Endothelial cell of umbilical vein (primary cell): Measurements from ENCODE around the gene DRAM1. TPM values are rescaled to one million over a fixed set of nuclear protein-coding genes. Genes with fewer than 3 reads are reported as not detected.

ENCODE experiments used
- BruUV-seq: library from RNA; stranded (reverse); fragments of 400-500 nt; replicated peaks from 2 replicates; lab custom pipeline; 2021; lab: Mats Ljungman, UMichigan
- CTCF ChIA-PET: fragments of 300-600, 350-600 bp; sonication (Branson Sonifier 250); formaldehyde crosslinking; loops from one replicate; lab custom pipeline; 2021; ENCODE audit warnings: antibody characterized with exemption, inconsistent platforms; lab: Charles Lee
- POLR2A ChIA-PET: fragments of 300-600, 350-600 bp; sonication (Branson Sonifier 250); formaldehyde crosslinking; loops from one replicate; lab custom pipeline; 2021; ENCODE audit warnings: antibody characterized with exemption, inconsistent platforms; lab: Charles Lee
- DNase-seq: peaks from one replicate; pipeline ENCODE4 v3.0.0-alpha.2; 2011; ENCODE audit warnings: low read depth, low spot score
- FAIRE-seq: peaks from 2 replicates; lab custom pipeline; 2011; peaks lifted over from hg19 to GRCh38; lab: Jason Lieb, UNC
- H2AFZ ChIP-seq: 2 replicates; pipeline ENCODE4 v1.6.0; 2012; ENCODE audit warnings: low read depth, low read length, control low read depth, inconsistent platforms
- H3K27ac ChIP-seq: 2 replicates; pipeline ENCODE4 v1.5.1; 2011; ENCODE audit warnings: low read depth, mild to moderate bottlenecking, control low read depth, low read length, moderate library complexity; ENCODE audit not compliant: insufficient read depth
- H3K27me3 ChIP-seq, 2 experiments: 2 replicates each; pipeline versions ENCODE4 v1.6.0 to v1.6.1; 2011; ENCODE audit warnings: low read length in 2 of 2, mixed read lengths in 1 of 2; ENCODE audit not compliant: control insufficient read depth in 2 of 2, insufficient read depth in 2 of 2
- H3K36me3 ChIP-seq, 2 experiments: 2 replicates in 1 of 2; 3 replicates in 1 of 2; pipeline ENCODE4 v1.5.1; 2011; ENCODE audit warnings: low read length in 2 of 2, mild to moderate bottlenecking in 1 of 2, moderate library complexity in 1 of 2; ENCODE audit not compliant: control insufficient read depth in 2 of 2, insufficient read depth in 2 of 2; ENCODE audit errors: extremely low read depth in 1 of 2
- H3K4me1 ChIP-seq: 3 replicates; pipeline ENCODE4 v1.5.1; 2011; ENCODE audit warnings: mild to moderate bottlenecking, low read length; ENCODE audit not compliant: control insufficient read depth, insufficient read depth; ENCODE audit errors: extremely low read depth
- H3K4me2 ChIP-seq: 2 replicates; pipeline ENCODE4 v1.6.1; 2011; ENCODE audit warnings: low read length, control low read depth, mixed read lengths; ENCODE audit not compliant: insufficient read depth
- H3K4me3 ChIP-seq, 3 experiments: fragments of 200-600 bp in 1 of 3; sonication (generic), shearing (Covaris generic) in 1 of 3; replicated peaks in 1 of 3; 2 replicates each; pipeline ENCODE4 v1.5.1; 2011 to 2016; ENCODE audit warnings: control low read depth in 3 of 3, low read length in 3 of 3, mild to moderate bottlenecking in 2 of 3, inconsistent platforms in 1 of 3, low read depth in 1 of 3, moderate library complexity in 1 of 3; ENCODE audit not compliant: insufficient read depth in 1 of 3
- H3K79me2 ChIP-seq: 2 replicates; pipeline ENCODE4 v1.6.0; 2012; ENCODE audit warnings: low read length, inconsistent platforms; ENCODE audit not compliant: control insufficient read depth, insufficient read depth
- H3K9ac ChIP-seq: replicated peaks from 2 replicates; pipeline ENCODE3; 2011; ENCODE audit warnings: low read length, control low read depth; ENCODE audit not compliant: insufficient read depth; ENCODE audit errors: extremely low read depth
- H3K9me1 ChIP-seq: replicated peaks from 3 replicates; pipeline ENCODE4 v1.6.0; 2011; ENCODE audit warnings: mild to moderate bottlenecking, low read length; ENCODE audit not compliant: control insufficient read depth, insufficient read depth; ENCODE audit errors: extremely low read depth
- H3K9me3 ChIP-seq: replicated peaks from 2 replicates; pipeline ENCODE4 v1.5.1; 2012; ENCODE audit warnings: low read length, inconsistent platforms; ENCODE audit not compliant: control insufficient read depth, insufficient read depth
- H4K20me1 ChIP-seq: replicated peaks from 2 replicates; pipeline ENCODE3; 2011; ENCODE audit warnings: mild to moderate bottlenecking, low read length; ENCODE audit not compliant: control insufficient read depth, insufficient read depth; ENCODE audit errors: extremely low read depth
- FOS ChIP-seq: IDR thresholded peaks from 2 replicates; pipeline ENCODE4 v1.6.1; 2011; ENCODE audit warnings: mild to moderate bottlenecking, low read length, moderate library complexity, borderline replicate concordance; ENCODE audit not compliant: insufficient read depth
- JUN ChIP-seq: IDR thresholded peaks from 2 replicates; pipeline ENCODE4 v1.6.1; 2011; ENCODE audit warnings: borderline replicate concordance, low read depth; ENCODE audit not compliant: insufficient read length, insufficient read depth
- MAX ChIP-seq: IDR thresholded peaks from 2 replicates; pipeline ENCODE4 v1.6.1; 2011; ENCODE audit not compliant: insufficient read depth, insufficient read length
- MYC ChIP-seq: IDR thresholded peaks from one replicate; pipeline ENCODE4 v1.6.1; 2011; ENCODE audit warnings: mild to moderate bottlenecking, low read depth, low read length
- POLR2AphosphoS5 ChIP-seq: IDR thresholded peaks from 2 replicates; pipeline ENCODE4 v1.6.1; 2012; ENCODE audit warnings: low read depth, mild to moderate bottlenecking, control low read depth, low read length, moderate library complexity; ENCODE audit not compliant: insufficient read depth
- dilution Hi-C: fragments of 300-500 bp; cut with MboI; formaldehyde crosslinking; loops from one replicate; pipeline ENCODE4 v1.15.0; 2019; ENCODE audit warnings: low sequenced_read_pairs; ENCODE audit not compliant: extremely low pct_ligation_motif_present
- intact Hi-C: fragments of 100-400 bp; cut with micrococcal nuclease; formaldehyde crosslinking; loops from one replicate; pipeline ENCODE4 v1.10.0; 2022
- polyA plus RNA-seq, 4 experiments: library from polyadenylated mRNA; depleted of rRNA in 3 of 4; stranded (reverse) in 3 of 4; unstranded in 1 of 4; fragments of >200 nt; gene quantifications; 2 replicates each; pipeline versions ENCODE4 v1.2.1 to v1.2.3, GENCODE V29; 2011 to 2012; ENCODE audit warnings: missing spikeins in 1 of 4
- total RNA-seq: library from RNA; stranded (reverse); gene quantifications from 2 replicates; pipeline ENCODE4 v1.2.3, GENCODE V29; 2021
- TF ChIP-seq, protein P1 (sequence below), 2 donors: IDR thresholded peaks; 1 replicate in 1 of 2; 2 replicates in 1 of 2; pipeline ENCODE4 v1.5.1; 2011; ENCODE audit warnings: low read length in 2 of 2, mild to moderate bottlenecking in 2 of 2, moderate library complexity in 2 of 2, control low read depth in 1 of 2, inconsistent platforms in 1 of 2, low read depth in 1 of 2; ENCODE audit not compliant: insufficient read depth in 1 of 2; ENCODE audit errors: extremely low read depth in 1 of 2

Gene DRAM1
- total and polyA plus RNA-seq, 2 donors (not counting 3 experiments of a cell fraction or from before 2014, with no cell fraction given): 24.6 to 46.3 TPM

DNA sequence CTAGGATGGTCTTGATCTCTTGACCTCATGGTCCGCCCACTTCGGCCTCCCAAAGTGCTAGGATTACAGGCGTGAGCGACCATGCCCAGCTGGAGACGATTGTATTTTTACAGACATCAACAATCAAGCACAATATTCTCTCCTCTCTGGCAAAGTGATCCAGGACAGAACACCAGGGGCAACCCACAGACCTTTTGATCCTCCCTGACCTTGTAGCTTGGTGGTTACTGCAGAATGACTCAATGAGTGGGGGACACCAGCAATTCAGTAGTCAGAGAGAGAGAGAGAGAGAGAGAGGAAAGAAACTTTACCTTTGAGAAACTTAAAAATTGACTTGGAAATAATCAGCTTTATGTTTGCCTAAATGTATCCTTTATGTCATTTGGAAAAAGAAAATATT lies 51.2 kb downstream of the DRAM1 start:
- dilution Hi-C loops (no loop called here), intact Hi-C loops (no loop called here)
- Histone ChIP-seq H3K9ac (no peak overlapping the region), H3K27me3 (no peaks in the 10 kb centered on the region), H3K27ac (no peak overlapping the region), H3K9me3 (no peaks in the 10 kb centered on the region), H3K4me3 (no peak overlapping the region), H3K4me2 (no peak overlapping the region), H4K20me1 (no peaks in the 10 kb centered on the region), H3K4me1 (no peaks in the 10 kb centered on the region), H2AFZ (no peak overlapping the region), H3K79me2 (no peaks in the 10 kb centered on the region), H3K9me1 (no peaks in the 10 kb centered on the region), H3K36me3 (no peaks in the 10 kb centered on the region)
- FAIRE-seq (no peak), DNase-seq (no peak)
- no peak for TF ChIP-seq FOS
- TF ChIP-seq MYC: no peak
- TF ChIP-seq, protein P1, sequence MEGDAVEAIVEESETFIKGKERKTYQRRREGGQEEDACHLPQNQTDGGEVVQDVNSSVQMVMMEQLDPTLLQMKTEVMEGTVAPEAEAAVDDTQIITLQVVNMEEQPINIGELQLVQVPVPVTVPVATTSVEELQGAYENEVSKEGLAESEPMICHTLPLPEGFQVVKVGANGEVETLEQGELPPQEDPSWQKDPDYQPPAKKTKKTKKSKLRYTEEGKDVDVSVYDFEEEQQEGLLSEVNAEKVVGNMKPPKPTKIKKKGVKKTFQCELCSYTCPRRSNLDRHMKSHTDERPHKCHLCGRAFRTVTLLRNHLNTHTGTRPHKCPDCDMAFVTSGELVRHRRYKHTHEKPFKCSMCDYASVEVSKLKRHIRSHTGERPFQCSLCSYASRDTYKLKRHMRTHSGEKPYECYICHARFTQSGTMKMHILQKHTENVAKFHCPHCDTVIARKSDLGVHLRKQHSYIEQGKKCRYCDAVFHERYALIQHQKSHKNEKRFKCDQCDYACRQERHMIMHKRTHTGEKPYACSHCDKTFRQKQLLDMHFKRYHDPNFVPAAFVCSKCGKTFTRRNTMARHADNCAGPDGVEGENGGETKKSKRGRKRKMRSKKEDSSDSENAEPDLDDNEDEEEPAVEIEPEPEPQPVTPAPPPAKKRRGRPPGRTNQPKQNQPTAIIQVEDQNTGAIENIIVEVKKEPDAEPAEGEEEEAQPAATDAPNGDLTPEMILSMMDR (IDR thresholded peaks at IDR 0.05; ENCODE audit: extremely low read depth in 1 of 2, insufficient read depth in 1 of 2, low read depth in 1 of 2, low read length in 2 of 2): no peak
- BruUV-seq: no TSS peak
- CTCF ChIA-PET: interaction anchor here (0.5 to 1.4 kb wide), 3 partner anchors 136 to 1711 kb away, joined by 3 to 4 read pairs (median 3); no protein-coding TSS in a partner anchor
- POLR2A ChIA-PET: no interaction called here

DNA sequence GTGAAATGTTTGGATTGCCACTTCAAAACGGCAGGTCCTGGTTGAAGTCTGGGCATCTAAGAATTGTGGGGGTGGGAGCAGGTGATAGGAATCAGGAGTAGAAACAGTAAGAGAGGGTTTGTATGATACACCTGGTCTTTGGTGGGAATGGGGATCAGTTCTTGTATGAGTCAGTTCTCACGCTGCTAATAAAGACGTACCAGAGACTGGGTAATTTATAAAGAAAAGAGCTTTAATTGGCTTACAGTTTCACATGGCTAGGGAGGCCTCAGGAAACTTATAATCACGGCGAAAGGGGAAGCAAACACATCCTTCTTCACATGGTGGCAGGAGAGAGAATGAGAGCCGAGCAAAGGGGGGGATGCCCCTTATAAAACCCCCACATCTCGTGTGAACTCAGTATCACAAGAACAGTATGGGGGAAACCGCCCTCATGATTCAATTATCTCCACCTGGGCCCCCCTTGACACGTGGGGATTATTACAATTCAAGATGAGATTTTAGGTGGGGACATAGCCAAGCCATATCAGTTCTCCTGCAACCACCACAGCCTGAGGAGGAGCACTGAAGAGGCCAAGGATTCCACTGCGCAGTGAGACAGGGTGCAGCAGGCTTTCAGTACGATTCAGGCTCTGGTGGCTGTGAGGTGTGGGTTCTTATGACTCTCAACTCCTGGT lies 52.1 kb downstream of the DRAM1 start:
- no peak overlapping the region for H3K4me3 ChIP-seq
- H3K36me3 ChIP-seq: no peaks in the 10 kb centered on the region
- FAIRE-seq (no peak), DNase-seq (no peak)
- no peaks in the 10 kb centered on the region for H3K27me3 ChIP-seq
- BruUV-seq: no TSS peak
- no peak overlapping the region for H2AFZ ChIP-seq
- dilution Hi-C loops (no loop called here), intact Hi-C loops (no loop called here)
- TF ChIP-seq MAX (no peak), POLR2AphosphoS5 (no peak), JUN (no peak), FOS (no peak)
- TF ChIP-seq, protein P1 (IDR thresholded peaks at IDR 0.05; ENCODE audit: extremely low read depth in 1 of 2, insufficient read depth in 1 of 2, low read depth in 1 of 2, low read length in 2 of 2): no peak
- H3K9me3 ChIP-seq: no peaks in the 10 kb centered on the region
- no peaks in the 10 kb centered on the region for H3K79me2 ChIP-seq
- H3K4me2 ChIP-seq: no peak overlapping the region
- no peaks in the 10 kb centered on the region for H3K4me1 ChIP-seq
- H3K9me1 ChIP-seq: no peaks in the 10 kb centered on the region
- H3K9ac ChIP-seq: no peak overlapping the region
- no peaks in the 10 kb centered on the region for H4K20me1 ChIP-seq
- no peak overlapping the region for H3K27ac ChIP-seq
- CTCF ChIA-PET: interaction anchor here (1.2 to 1.4 kb wide), 2 partner anchors 137 to 156 kb away, joined by 3 to 4 read pairs; no protein-coding TSS in a partner anchor
- POLR2A ChIA-PET: no interaction called here
